NK-92 treated with Interleukin-12 subunit alpha and Interleukin-12 subunit beta, amount 100 ng/mL, for 24 hours (cell line): ENCODE data around the gene MGAT3.

ENCODE experiments used
- DNase-seq: peaks from one replicate; lab custom pipeline; 2025; lab: John Stamatoyannopoulos, UW

MGAT3 gene

DNA sequence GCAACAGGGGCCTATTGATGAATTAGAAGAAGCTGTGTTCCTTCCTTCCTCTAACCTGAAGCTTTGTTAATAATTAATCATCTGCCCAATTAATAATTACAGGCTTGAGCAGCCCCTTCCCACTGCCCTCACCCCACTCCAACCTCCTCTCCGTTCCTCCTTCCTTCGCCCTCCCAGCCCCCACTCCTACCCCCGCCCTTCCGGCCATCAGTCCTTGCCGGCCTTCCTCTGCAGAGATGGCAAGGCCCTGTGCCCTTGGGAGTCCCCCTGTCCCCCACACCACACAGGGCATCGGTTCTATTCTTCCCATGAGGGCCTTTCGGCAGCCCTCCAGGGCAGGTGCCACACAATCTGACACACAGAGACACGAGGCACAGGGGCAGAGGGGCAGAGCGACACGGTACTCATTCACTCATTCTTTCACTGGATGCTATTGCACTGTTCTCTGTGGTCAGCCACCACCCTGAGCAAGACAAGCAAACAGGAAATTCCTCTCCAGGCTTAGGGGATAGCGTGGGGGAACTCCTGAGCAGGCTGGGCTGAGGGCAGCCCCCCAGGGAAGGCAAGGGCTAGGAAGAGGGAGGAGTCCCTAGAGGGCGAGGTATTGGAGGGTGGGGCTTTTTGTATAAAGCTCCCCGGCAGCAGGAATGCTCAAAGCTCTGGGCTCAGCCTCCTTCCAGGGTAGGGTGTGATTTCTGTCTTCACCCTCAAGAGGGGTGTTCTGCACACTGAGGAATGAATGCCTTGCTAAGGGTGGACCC is 14.7 kb downstream of the MGAT3 start:
- no peak for DNase-seq

DNA sequence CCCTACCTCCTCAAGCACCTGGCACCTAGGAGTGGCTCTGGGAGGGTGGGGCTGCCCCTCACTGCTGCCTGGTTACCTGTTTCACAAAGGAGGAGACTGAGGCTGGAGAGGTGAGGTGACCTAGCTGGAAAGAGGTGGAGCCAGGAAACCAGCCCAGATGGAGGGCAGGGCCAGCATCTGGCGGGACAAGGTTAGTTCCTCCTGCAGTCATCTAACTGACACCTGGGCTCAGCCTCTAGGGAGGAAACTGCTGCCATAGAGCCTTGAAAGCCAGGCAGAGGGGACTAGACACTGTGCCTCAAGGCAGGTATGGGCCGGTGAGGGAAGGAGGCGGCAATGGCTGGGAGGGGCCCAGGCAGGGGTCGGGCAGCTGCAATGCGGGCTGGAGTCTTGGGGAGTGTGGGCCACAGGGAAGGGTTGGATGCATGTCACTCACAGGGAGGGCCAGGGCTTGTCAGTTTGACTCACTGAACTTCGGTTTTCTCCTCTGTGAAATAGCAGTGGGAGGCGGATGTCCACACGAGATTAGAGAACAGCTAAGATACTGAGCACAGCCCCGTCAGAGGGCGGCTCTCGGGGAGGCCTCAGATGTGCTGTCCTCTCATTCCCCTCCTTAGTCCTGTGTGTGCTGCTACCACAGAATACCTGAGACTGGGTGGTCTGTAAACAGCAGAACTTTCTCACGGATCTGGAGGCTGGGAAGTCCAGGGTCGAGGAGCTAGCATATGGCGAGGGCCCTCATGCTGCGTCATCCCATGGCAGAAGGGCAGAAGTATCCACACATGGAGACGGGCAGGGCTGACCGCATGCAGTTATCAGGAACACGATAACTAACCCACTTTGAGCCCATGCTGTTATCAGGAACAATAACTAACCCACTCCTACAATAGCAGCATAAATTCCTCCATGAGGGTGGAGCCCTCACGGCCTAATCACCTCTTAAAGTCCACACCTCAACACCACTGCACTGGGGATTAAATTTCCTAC is 16.1 kb downstream of the MGAT3 start:
- DNase-seq: no peak

DNA sequence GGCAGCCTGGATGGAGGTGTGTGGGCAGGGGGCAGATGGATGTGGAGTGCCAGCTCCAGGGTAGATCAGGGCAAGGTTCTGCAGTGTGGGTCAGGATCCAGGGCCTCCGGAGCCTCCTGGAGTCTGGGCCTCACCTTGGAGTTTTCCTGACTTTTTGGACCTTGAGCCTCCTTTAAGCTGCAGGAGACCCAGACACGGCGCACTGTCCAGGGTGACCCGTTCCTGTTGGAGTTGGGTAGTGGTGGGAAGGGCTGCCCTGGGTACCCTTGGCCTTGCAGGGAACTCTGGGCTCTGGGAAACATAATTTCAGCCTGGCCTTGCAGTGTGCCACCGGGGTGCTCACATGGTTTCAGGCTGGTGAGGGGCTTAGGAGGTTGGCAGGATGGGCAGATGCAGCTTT is 17.0 kb downstream of the MGAT3 start:
- no peak for DNase-seq

DNA sequence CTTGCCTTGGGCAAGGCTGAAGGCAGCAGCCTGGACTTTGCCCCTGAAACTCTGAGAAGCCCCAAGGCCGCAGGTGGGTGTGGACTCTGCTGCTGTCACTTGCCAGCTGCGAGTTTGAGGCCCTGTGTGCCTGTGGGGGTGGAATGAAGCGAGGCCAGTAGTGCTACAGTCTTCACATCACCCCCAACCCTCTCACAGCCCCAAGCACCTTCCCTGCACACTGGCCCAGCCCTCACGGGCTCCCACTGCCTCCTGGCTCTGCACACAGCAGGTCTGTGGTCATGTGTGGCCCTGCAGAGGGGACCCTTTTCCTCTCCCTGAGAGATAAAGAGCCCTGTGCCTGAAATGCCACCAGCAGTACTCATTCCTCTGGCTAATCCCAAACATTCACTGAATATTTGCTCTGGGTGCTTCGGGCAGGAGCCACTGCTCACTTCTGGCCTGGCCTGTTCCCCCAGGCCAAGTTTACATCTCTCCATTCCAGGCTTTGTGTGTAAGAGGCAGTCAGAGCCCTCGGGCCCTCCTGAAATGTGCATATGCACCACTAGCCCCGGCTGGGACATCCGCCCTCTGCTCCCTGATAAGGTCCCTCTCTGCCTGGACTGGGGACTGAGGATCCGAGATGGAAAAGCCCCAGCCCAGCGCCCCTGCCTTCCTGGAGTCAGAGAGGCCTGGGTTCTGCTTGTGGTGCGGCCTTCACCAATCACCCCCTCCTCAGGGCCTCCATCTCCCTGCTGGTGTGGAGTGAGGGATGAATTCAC is 17.7 kb downstream of the MGAT3 start:
- DNase-seq: no peak

DNA sequence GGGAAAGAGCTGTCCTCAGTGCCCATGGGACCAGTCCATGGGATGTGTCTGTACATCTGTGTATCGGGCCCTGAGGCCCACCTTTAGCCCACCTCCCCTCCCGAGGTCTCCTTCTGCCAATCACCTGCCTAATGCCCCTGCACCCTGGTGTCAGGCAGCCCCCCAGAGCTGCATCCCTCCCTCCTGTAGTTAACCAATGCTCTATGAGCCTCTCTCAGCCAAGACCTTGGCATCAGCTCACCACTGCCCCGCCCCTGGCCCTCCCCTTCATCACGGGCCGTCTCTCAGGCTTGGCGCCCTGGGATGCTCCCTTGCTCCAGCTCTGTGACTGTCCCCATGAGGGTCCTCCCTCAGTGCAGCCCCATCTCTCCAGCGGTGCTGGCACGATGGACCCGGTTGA is 18.5 kb downstream of the MGAT3 start:
- no peak for DNase-seq

DNA sequence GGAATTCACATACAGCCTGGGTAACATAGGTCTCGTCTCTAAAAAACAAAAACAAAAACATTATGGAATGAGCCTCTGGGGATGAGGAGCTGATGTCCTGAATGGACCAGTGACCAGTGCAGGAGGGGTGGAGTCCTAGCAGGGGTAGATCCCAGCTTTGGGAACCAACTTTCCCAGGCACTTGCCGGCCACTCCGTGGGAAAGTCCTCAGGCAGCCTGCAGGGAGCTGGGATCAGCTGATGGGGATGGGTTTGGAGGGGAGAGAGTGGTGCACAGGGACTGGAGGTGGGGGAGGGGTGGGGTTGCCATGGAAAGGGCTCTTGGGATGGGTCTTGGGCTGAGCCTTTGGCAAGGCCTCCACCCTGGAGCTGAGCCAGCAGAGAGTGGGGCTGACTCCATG is 19.1 kb downstream of the MGAT3 start:
- DNase-seq: no peak

DNA sequence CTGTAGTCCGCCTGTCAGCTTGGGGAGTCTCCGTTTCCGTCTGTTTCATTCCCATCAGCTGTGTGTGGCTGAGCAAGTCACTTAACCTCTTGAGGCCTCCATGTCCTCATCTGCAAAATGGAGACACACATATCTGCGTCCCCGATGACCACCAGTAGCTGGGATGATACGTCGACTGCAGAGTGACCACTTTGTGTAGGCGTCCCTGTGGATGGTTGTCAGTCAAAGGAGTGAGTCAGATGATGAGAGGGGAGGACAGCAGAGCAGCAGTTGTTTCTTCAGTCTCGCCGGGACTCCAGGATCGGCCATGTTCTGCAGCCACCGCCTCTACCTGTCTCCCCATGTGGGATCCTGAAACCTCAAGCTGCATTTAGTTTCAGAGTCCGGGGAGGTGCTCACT is 19.9 kb downstream of the MGAT3 start:
- DNase-seq: no peak

DNA sequence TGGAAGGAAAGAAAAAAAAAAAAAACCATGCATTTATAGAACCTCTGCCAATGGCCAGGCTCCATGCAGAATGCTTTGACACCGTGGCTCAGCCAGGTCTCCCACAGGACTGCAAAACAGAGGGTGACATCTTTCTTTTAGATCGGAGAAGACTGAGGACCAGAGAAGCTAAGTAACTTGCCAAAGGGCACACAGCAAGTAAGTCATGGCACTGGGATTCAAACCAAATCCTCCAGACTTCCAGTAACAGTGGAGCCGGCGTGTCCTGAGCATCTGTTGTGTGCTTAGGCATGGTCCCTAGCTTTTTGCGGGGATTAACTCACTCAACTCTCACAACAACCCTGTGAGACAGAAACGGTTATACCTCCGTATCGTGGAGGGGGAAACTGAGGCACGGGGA is 20.7 kb downstream of the MGAT3 start:
- no peak for DNase-seq

DNA sequence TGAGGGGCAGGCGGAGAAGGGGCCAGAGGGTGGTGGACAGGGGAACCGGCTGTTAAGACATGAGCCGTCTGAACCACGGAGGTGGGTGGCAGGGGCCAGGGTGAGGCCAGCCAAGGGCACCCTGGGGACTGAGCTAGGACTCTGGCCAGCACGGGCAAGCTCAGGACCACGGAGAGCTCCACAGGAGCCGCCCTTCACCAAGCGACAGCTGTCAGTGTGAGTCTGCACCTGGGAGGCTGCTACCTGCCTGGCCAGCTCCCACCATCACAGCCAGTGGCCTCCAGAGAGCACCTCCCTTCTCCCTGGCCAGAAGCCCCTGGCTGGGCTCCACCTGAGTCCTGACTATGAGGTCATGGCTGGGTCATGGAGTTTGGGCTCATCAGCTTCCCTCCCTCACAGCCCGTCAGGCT is 21.6 kb downstream of the MGAT3 start:
- DNase-seq: no peak

DNA sequence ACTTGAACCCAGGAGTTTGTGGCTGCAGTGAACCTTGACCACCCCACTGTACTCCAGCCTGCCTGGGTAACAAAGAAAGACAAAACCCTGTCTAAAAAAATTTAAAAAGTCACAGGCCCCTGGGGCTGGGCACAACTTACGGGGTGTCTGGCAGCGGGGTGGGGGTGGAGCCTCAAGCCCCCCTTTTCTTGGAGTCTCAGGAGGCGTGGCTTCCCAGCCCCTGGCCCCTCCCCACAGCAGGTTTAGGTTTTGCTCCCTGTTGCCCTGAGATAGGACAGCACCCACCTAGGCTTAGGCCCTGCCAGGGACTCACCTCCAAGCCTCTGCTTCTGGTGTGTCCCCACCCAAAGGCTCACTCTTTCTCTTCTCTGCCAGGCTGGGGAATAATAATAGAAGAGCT is 22.4 kb downstream of the MGAT3 start:
- no peak for DNase-seq

DNA sequence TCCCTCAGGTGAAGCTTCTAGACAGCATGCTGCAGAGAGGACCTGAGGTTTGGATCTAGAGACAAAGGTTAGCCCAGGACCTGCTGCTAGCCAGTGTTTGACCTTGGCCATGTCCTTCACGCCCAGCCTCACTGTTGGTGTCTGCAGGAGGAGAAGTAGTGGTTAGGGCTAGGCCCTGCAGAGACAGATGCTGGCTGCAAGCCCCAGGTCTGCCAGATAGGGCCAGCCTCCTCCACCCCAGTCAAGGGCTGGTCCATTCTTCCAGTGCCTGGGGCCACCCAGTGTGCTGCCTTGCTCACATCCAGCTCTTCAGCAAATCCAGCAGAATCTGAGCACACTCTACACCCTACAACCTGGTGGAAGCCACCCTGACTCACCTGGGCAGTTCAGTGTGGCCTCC is 23.7 kb downstream of the MGAT3 start:
- no peak for DNase-seq

DNA sequence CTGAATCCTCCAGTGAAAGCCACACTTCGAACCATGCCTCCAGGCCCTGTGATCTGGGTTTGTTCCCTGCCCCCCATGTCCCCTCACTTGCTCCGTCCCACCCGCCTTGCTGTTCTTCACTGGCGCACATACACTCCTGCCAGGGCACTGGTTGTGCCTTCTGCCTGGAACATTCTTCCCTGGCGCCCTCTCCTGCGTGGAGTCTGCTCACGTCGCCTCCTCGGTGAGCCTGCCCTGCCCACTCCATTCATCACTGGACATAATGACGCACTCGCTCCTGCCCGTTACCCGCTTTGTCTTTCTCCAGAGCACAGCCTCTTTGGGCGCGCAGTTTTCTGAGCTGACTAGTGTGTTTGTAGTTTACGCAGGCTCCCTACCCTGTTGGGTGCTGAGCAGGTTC is 24.2 kb downstream of the MGAT3 start:
- DNase-seq: no peak

DNA sequence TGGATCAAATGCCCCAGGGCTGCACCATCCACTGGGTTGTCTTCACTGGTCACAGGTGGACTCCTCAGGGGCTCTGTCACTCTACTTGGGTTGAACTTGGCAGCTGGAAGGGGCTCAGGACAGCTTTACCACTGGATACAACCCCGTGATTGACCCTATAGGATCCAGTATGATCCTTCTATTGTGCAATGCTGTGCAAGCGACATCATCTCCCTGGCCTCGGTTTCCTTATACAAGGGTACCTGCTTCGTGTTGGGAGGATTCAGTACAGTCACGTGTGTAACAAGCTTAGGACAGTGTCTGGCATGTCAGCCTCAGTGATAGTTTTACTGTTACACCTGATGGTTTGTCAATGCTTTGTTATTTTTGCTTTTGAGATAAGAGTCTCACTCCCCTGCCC is 24.8 kb downstream of the MGAT3 start:
- DNase-seq: no peak

DNA sequence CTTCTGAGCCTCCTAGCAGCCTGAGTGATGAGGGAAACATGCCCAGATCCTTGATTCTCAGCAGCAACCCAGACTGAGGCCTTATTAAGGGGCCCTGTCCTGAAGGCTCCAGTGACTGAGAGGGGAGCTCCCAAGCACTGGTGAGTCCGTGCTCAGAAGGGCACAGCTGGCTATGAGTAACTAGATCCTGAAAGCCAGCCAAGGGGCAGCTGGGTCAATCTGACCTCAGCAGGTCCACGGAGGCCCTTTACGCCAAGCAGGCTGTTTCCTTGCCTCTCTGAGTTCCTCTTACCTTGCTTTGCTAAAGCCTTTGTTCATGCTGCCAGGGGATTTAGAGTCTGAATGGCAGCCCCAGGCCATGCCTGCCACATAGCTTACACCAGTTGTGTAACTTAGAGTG is 26.0 kb downstream of the MGAT3 start:
- DNase-seq: no peak

DNA sequence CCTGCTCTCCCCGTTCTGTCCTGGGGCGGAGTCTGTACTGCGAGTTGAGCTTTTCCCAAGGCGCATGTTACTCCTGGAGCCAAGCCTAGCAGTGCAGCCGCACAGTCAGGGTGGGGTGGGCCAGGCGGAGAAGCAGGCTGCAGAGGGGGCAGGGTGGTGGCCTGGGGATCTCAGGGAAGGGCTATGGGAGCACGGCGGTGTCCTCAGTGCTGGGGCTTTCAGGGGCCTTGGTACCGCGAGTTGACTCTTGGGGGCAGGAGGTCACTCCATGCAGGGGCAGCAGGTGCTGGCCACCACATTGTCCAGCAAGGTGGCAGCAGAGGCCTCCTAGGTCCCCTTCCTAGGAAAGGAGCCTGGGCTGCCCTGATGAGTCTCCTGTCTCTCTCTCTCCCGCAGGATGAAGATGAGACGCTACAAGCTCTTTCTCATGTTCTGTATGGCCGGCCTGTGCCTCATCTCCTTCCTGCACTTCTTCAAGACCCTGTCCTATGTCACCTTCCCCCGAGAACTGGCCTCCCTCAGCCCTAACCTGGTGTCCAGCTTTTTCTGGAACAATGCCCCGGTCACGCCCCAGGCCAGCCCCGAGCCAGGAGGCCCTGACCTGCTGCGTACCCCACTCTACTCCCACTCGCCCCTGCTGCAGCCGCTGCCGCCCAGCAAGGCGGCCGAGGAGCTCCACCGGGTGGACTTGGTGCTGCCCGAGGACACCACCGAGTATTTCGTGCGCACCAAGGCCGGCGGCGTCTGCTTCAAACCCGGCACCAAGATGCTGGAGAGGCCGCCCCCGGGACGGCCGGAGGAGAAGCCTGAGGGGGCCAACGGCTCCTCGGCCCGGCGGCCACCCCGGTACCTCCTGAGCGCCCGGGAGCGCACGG is 30.4 kb downstream of the MGAT3 start:
- DNase-seq: no peak

DNA sequence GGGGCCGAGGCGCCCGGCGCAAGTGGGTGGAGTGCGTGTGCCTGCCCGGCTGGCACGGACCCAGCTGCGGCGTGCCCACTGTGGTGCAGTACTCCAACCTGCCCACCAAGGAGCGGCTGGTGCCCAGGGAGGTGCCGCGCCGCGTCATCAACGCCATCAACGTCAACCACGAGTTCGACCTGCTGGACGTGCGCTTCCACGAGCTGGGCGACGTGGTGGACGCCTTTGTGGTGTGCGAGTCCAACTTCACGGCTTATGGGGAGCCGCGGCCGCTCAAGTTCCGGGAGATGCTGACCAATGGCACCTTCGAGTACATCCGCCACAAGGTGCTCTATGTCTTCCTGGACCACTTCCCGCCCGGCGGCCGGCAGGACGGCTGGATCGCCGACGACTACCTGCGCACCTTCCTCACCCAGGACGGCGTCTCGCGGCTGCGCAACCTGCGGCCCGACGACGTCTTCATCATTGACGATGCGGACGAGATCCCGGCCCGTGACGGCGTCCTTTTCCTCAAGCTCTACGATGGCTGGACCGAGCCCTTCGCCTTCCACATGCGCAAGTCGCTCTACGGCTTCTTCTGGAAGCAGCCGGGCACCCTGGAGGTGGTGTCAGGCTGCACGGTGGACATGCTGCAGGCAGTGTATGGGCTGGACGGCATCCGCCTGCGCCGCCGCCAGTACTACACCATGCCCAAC is 31.2 kb downstream of the MGAT3 start:
- no peak for DNase-seq

DNA sequence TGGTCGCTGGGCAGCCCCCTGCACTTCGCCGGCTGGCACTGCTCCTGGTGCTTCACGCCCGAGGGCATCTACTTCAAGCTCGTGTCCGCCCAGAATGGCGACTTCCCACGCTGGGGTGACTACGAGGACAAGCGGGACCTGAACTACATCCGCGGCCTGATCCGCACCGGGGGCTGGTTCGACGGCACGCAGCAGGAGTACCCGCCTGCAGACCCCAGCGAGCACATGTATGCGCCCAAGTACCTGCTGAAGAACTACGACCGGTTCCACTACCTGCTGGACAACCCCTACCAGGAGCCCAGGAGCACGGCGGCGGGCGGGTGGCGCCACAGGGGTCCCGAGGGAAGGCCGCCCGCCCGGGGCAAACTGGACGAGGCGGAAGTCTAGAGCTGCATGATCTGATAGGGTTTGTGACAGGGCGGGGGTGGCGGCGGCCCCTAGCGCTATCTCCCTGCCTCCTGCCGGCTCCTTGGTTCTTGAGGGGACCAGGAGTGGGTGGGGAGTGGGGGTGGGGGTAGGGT is 31.8 kb downstream of the MGAT3 start:
- DNase-seq: no peak

DNA sequence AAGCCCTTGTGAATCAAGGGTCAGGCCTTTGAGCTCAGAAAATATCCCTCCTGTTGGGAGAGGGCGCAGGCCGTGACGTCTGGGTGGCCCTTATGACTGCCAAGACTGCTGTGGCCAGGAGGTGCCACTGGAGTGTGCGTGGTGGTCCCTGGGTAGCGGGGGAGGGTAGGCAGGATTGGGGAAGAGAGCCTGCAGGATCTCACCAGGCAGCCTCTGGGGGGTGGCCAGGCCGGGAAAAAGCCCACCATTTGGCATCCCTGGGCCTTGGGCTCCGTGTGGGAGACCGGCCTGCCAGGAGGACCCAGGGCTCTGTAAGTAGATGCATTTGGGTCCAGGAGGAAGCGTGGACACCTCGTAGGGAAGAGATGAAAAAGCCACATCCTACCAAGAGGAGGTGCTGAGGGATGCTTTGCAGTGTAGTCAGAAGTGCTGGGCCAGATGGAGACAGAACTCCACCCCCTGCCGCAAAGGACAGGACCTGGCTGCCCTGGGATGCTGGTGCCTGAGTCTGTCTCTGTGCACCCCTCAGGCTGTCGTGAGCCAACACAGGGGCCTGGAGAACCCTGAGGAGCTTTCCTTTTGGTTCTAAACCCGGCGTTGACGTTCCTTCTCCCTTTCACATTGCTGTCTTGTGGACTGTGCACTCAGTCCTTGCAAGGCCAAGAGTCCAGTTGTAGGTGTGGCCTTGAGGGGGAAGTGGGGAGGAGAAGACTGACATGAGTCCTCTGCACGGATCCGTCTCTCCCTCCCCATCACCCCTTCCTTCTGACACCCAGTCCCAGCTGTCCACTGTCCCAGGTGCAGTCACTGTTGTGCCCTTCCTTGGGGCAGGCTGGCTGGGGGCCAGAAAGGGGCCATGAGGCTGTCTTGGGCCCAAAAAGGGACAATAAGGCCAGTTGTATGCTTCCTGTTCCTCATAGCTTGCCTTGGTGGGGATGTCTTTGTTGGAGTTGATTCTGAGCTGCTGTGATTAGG is 32.6 kb downstream of the MGAT3 start:
- DNase-seq: no peak

DNA sequence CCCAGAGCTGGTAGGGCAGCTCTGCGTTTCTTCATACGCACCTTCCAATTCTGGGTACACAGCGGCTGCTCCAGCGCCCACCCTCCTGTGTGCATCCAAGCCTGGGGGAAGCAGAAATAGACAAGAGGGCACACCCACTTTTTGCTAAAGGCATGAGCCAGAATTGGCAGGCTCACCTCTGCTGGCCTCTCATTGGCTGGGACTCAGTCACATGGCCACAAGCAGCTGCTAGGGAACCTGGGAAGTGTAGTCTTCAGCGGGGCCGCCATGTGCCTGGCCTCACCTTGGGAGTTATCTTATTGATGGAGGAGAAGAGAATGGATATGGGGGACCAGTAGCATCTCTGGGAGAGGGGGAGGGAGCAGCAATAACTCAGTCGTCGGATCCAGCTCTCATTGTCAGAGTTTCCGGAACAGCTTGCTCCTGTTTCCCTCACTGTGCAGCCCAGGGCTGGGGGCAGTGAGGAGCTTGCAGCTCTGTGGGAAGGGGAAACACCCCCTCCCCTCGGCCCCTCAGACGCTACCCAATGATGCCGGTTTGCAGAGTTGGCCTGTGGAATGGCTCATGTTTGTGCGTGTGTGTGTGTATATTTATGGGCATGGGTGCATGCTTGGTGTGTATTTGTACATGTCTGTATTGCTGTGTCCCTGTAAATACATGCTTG is 33.5 kb downstream of the MGAT3 start:
- DNase-seq: peak; percentile 31
